K562 (cell line): ENCODE results near the gene DLG4. TPM values are rescaled to one million over a fixed set of nuclear protein-coding genes. Genes with fewer than 3 reads are reported as not detected.
"Not testable (repeated sequence)": the region's sequence is repeated elsewhere in the genome, so short reads cannot be mapped to it uniquely, and the experiment has no call there.

ENCODE experiments used
- ATAC-seq: fragments of 200-7000 bp; cut with Tn5 transposase; 3 replicates; pipeline ENCODE4 v1.9.1; 2020; ENCODE audit warnings: moderate library complexity
- BruUV-seq: library from RNA; stranded (reverse); fragments of 400-500 nt; replicated peaks from 2 replicates; lab custom pipeline; 2021; lab: Mats Ljungman, UMichigan
- CTCF ChIA-PET: fragments of 300-600 bp; formaldehyde crosslinking; extraction: SDS; loops from one replicate; lab custom pipeline; 2021; ENCODE audit warnings: low intra/inter-chr PET ratio; lab: Yijun Ruan, JAX
- POLR2A ChIA-PET: fragments of 300-600, 350-650 bp; sonication (Branson Sonifier 250); formaldehyde crosslinking; extraction: SDS; loops from one replicate; lab custom pipeline; 2021; ENCODE audit warnings: antibody characterized with exemption, inconsistent platforms; lab: Yijun Ruan, JAX
- DNase-seq, 4 experiments: peaks; one replicate each; pipeline versions ENCODE4 v3.0.0 to v3.0.0-alpha.2; 2011 to 2018; ENCODE audit warnings: low spot score in 3 of 4, mixed read lengths in 3 of 4; ENCODE audit errors: extremely low read depth in 1 of 4
- FAIRE-seq: peaks from 2 replicates; lab custom pipeline; 2011; peaks lifted over from hg19 to GRCh38; lab: Jason Lieb, UNC
- H2AFZ ChIP-seq: 2 replicates; pipeline ENCODE4 v1.6.0; 2011; ENCODE audit warnings: low read depth, low read length, control low read depth, inconsistent platforms
- H3K27ac ChIP-seq: fragments of 200-600 bp; 3 replicates; pipeline ENCODE4 v1.8.0; 2011; ENCODE audit warnings: low read depth, mild to moderate bottlenecking, control low read depth, inconsistent platforms, low read length, moderate library complexity, mixed read lengths; ENCODE audit errors: extremely low read depth
- H3K27me3 ChIP-seq, 2 experiments: fragments of 300-600 bp in 1 of 2; 2 replicates in 1 of 2; 3 replicates in 1 of 2; pipeline versions ENCODE4 v1.6.0 to v1.8.0; 2011; ENCODE audit warnings: inconsistent platforms in 2 of 2, low read length in 2 of 2, mild to moderate bottlenecking in 1 of 2, mixed read lengths in 1 of 2, moderate library complexity in 1 of 2; ENCODE audit not compliant: control insufficient read depth in 2 of 2, insufficient read depth in 2 of 2
- H3K36me3 ChIP-seq: fragments of 300-600 bp; 3 replicates; pipeline ENCODE4 v1.8.0; 2011; ENCODE audit warnings: mild to moderate bottlenecking, low read length, inconsistent platforms; ENCODE audit not compliant: control insufficient read depth, insufficient read depth
- H3K4me1 ChIP-seq, 2 experiments: fragments of 200-600 bp in 1 of 2; replicated peaks in 1 of 2; 2 replicates in 1 of 2; 3 replicates in 1 of 2; pipeline versions ENCODE4 v1.5.1 to v1.8.0; 2011; ENCODE audit warnings: inconsistent platforms in 2 of 2, low read length in 2 of 2, mild to moderate bottlenecking in 1 of 2, mixed read lengths in 1 of 2, moderate library complexity in 1 of 2; ENCODE audit not compliant: control insufficient read depth in 2 of 2, insufficient read depth in 2 of 2
- H3K4me2 ChIP-seq: 2 replicates; pipeline ENCODE4 v1.6.1; 2011; ENCODE audit warnings: low read length, control low read depth, inconsistent platforms, mixed read lengths; ENCODE audit not compliant: insufficient read depth
- H3K4me3 ChIP-seq: fragments of 200-600 bp; sonication (generic), shearing (Covaris generic); 2 replicates; pipeline ENCODE4 v1.5.1; 2016; ENCODE audit warnings: control low read depth, inconsistent platforms
- H3K79me2 ChIP-seq: fragments of 200-600 bp; 3 replicates; pipeline ENCODE4 v1.8.0; 2011; ENCODE audit warnings: low read length, inconsistent platforms; ENCODE audit not compliant: control insufficient read depth, insufficient read depth
- H3K9ac ChIP-seq, 2 experiments: 2 replicates each; pipeline versions ENCODE4 v1.6.0 to v1.6.1; 2011; ENCODE audit warnings: low read depth in 2 of 2, low read length in 2 of 2, control low read depth in 1 of 2, inconsistent platforms in 1 of 2, mild to moderate bottlenecking in 1 of 2, mixed read lengths in 1 of 2; ENCODE audit not compliant: insufficient read depth in 1 of 2
- H3K9me1 ChIP-seq: one replicate; pipeline ENCODE4 v1.6.0; 2011; ENCODE audit warnings: inconsistent platforms, mild to moderate bottlenecking, low read length, moderate library complexity; ENCODE audit not compliant: control insufficient read depth, insufficient read depth
- H3K9me3 ChIP-seq: replicated peaks from 2 replicates; pipeline ENCODE4 v1.5.1; 2011; ENCODE audit warnings: low read depth, low read length, inconsistent platforms; ENCODE audit not compliant: control insufficient read depth, insufficient read depth
- H4K20me1 ChIP-seq: replicated peaks from 2 replicates; pipeline ENCODE4 v1.6.1; 2011; ENCODE audit warnings: low read length, inconsistent platforms, mixed read lengths; ENCODE audit not compliant: control insufficient read depth, insufficient read depth
- ZNF695 ChIP-seq: fragments of 450-650 bp; formaldehyde crosslinking; IDR thresholded peaks from 2 replicates; pipeline ENCODE4 v1.4.0; 2020; ENCODE audit warnings: mild to moderate bottlenecking, moderate library complexity
- WGBS: fragments of 100-300 bp; shearing (Covaris generic); methylation state at CpG from one replicate; pipeline ENCODE4 v1.1.6; 2016; ENCODE audit warnings: low coverage, mixed read lengths; ENCODE audit not compliant: insufficient coverage; ENCODE audit errors: missing lambda C conversion rate; 5-methylcytosine and 5-hydroxymethylcytosine counted together
- in situ Hi-C: fragments of 300-500 bp; cut with MboI; formaldehyde crosslinking; loops from 4 replicates; pipeline ENCODE4 v1.15.0; 2018; ENCODE audit warnings: inconsistent platforms, mixed read lengths
- intact Hi-C: fragments of 100-400 bp; cut with micrococcal nuclease; formaldehyde crosslinking; loops from 2 replicates; pipeline ENCODE4 v1.14.2; 2022
- polyA plus RNA-seq, 8 experiments: library from polyadenylated mRNA; depleted of rRNA in 4 of 8; stranded (reverse) in 5 of 8; unstranded in 3 of 8; fragments of >200 nt; fragmentation: Nextera tagmentation in 2 of 8; fragmentation: Illumina TruSeq in 1 of 8; extraction: Ambion mirVana in 2 of 8; extraction: Trizol in 1 of 8; gene quantifications; 2 replicates each; pipeline versions ENCODE4 v1.2.1 to v1.2.3, GENCODE V29; 2011 to 2014; ENCODE audit warnings: inconsistent platforms in 1 of 8, missing spikeins in 1 of 8
- total RNA-seq, 7 experiments: library from RNA; depleted of rRNA in 6 of 7; stranded (reverse); fragments of >200 nt in 6 of 7; fragmentation: Illumina TruSeq in 2 of 7; extraction: Trizol in 2 of 7; gene quantifications; 2 replicates each; pipeline versions ENCODE4 v1.2.1 to v1.2.3, GENCODE V29; 2011 to 2021; ENCODE audit warnings: low replicate concordance in 1 of 7
- TF ChIP-seq, protein P1 (sequence below), 2 experiments: fragments of 450-650 bp in 1 of 2; sonication (generic) in 1 of 2; formaldehyde crosslinking in 1 of 2; IDR thresholded peaks; 2 replicates each; pipeline versions ENCODE4 v1.7.1 to v1.9.0; 2016 to 2022; ENCODE audit warnings: inconsistent platforms in 1 of 2, mild to moderate bottlenecking in 1 of 2, missing genetic modification reagents in 1 of 2

The DLG4 gene
- total and polyA plus RNA-seq, 9 of the 15 experiments (the other 6 are each of a cell fraction or from before 2014, with no cell fraction given), result 0.03 to 12.0 (median 4.1) TPM

DNA sequence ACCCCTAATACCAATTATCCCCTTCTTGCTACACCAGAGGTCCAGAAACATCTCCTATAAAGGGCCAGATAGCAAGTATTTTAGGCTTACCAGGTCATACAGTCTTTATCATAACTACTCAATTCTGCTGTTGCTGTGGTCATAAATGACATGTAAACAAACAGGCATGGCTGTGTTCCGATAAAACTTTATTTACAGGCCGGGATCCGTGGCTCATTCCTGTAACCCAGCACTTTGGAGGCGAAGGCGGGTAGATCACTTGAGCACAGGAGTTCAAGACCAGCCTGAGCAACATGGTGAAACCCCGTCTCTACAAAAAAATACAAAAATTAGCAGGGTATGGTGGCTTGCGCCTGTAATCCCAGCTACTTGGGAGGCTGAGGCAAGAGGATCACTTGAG lies 52.8 kb downstream of the DLG4 start:
- no peaks in the 10 kb centered on the region; the same call in 1 of the 2 replicates for H4K20me1 ChIP-seq
- WGBS, result 9% methylated on average over 7 of the region's 7 CpGs
- H3K4me2 ChIP-seq, result no peak overlapping the region
- BruUV-seq, result no TSS peak
- FAIRE-seq (no peak), ATAC-seq (no peak), DNase-seq (no peak)
- no peak overlapping the region for H3K27ac ChIP-seq
- no peaks in the 10 kb centered on the region for H3K36me3 ChIP-seq
- H3K9me3 ChIP-seq, result no peaks in the 10 kb centered on the region
- ChIA-PET POLR2A (interaction anchor here (0.7 kb wide), 1 partner anchor 11 kb away, joined by 3 read pairs; no protein-coding TSS in a partner anchor), CTCF (no interaction called here)
- in situ Hi-C loops, result no loop called here
- H2AFZ ChIP-seq, result no peak overlapping the region
- H3K79me2 ChIP-seq, result no peaks in the 10 kb centered on the region
- no peak overlapping the region for H3K9ac ChIP-seq
- peaks cover 2 to 18% of the 10 kb centered on the region in 2 experiments; a peak in 3 of 5 replicates for H3K27me3 ChIP-seq
- H3K9me1 ChIP-seq, result no peaks in the 10 kb centered on the region
- H3K4me1 ChIP-seq, result no peaks in the 10 kb centered on the region; a peak in 1 of 5 replicates
- no peak overlapping the region for H3K4me3 ChIP-seq
- intact Hi-C loops, result no loop called here
- TF ChIP-seq ZNF695, result no peak
- TF ChIP-seq, protein P1, sequence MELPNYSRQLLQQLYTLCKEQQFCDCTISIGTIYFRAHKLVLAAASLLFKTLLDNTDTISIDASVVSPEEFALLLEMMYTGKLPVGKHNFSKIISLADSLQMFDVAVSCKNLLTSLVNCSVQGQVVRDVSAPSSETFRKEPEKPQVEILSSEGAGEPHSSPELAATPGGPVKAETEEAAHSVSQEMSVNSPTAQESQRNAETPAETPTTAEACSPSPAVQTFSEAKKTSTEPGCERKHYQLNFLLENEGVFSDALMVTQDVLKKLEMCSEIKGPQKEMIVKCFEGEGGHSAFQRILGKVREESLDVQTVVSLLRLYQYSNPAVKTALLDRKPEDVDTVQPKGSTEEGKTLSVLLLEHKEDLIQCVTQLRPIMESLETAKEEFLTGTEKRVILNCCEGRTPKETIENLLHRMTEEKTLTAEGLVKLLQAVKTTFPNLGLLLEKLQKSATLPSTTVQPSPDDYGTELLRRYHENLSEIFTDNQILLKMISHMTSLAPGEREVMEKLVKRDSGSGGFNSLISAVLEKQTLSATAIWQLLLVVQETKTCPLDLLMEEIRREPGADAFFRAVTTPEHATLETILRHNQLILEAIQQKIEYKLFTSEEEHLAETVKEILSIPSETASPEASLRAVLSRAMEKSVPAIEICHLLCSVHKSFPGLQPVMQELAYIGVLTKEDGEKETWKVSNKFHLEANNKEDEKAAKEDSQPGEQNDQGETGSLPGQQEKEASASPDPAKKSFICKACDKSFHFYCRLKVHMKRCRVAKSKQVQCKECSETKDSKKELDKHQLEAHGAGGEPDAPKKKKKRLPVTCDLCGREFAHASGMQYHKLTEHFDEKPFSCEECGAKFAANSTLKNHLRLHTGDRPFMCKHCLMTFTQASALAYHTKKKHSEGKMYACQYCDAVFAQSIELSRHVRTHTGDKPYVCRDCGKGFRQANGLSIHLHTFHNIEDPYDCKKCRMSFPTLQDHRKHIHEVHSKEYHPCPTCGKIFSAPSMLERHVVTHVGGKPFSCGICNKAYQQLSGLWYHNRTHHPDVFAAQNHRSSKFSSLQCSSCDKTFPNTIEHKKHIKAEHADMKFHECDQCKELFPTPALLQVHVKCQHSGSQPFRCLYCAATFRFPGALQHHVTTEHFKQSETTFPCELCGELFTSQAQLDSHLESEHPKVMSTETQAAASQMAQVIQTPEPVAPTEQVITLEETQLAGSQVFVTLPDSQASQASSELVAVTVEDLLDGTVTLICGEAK (IDR thresholded peaks at IDR 0.05), result peak; percentile 85
- TF ChIP-seq, protein P1 (CRISPR knock-in tag; IDR thresholded peaks at IDR 0.05), result peak; percentile 84

DNA sequence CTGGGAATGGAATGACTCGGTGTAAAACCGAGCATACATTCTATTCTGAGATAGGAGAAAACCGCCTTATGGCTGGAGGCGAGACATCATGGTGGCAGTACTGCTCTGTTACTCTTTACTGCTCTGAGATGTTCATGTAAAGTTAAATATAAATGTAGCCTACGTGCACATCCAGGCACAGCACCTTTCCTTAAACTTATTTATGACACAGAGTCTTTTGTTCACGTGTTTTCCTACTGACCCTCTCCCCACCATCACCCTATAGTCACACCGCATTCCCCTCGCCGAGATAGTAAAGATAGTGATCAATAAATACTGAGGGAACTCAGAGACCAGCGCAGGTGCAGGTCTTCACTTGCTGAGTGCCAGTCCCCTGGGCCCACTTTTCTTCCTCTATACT lies 60.1 kb downstream of the DLG4 start:
- BruUV-seq, in situ Hi-C loops, H3K4me3 ChIP-seq, H3K9ac ChIP-seq, FAIRE-seq, H3K4me1 ChIP-seq, intact Hi-C loops, ATAC-seq, H3K4me2 ChIP-seq, H3K27ac ChIP-seq, H3K36me3 ChIP-seq, H2AFZ ChIP-seq, POLR2A ChIA-PET, CTCF ChIA-PET, H3K9me3 ChIP-seq, H3K9me1 ChIP-seq, H3K79me2 ChIP-seq, DNase-seq, H4K20me1 ChIP-seq: not testable (repeated sequence)
- H3K27me3 ChIP-seq, result peaks cover under 1 to 31% of the 10 kb centered on the region in 2 experiments; a peak in 4 of 5 replicates
- WGBS, result 2% methylated on average over 10 of the region's 10 CpGs
